ENCODE measurements around the gene ACAA2.

The ACAA2 gene

GRCh38 chr18:49733896-49734585 is 79.3 kb downstream of the ACAA2 start:
- DNase-seq = no peak

GRCh38 chr18:49733321-49733720 is 80.0 kb downstream of the ACAA2 start:
- DNase-seq = no peak

Data from SIG-M5 (cell line).